Activated CD8-positive, alpha-beta memory T cell treated with anti-CD3 and anti-CD28 coated beads for 1 hour (primary cell): ENCODE data around the gene ZMAT5.

Experiments
- DNase-seq, 2 donors: peaks; one replicate each; pipeline ENCODE4 v3.0.0-alpha.2; 2020; ENCODE audit warnings: low read depth in 1 of 2; ENCODE audit errors: extremely low read depth in 1 of 2

The ZMAT5 gene

GRCh38 chr22:29732883-29733282 is 33.9 kb downstream of the ZMAT5 start:
- no peak for DNase-seq

DNA sequence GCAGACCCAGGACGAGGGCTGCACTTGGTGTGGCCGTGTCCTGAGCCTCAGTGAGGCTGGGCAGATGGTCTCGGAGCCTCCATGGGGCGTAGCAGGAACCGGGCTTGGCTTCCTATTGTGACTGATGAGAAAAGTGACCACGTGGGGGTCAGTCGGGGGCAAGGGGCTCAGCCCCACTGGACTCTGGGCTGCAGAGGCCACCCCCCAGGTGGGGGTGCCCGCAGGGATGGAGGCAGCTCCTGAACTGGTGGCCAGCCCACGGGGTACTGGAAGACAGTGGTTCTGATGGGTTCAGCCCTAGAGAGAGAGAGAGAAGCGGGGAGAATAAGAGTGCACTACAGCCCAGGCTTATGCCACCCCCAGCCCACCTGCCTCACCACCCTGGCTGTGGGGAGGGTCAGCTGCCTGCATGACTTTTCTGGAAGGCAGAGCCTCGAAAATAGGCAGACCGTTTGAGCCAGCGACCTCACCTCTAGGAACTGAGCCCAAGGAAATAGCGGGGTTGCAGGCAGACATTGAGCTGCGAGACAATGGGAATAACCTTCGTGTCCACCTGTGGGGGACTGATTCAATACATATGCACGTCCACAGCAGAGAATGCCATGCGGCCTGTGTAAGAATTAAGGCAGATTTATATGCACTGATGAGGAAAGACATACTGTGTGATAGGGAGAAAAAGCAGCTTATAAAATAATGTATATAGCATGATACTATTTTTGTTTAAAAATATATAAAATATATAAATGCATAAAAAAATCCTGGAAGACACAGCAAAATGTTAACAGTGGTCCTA is 35.6 kb downstream of the ZMAT5 start:
- DNase-seq = no peak

- DNase-seq = no peak
Observed at GRCh38 chr22:29729161-29729560, 37.6 kb downstream of the ZMAT5 start.

- no peak for DNase-seq
Observed at GRCh38 chr22:29727131-29727523, 39.7 kb downstream of the ZMAT5 start.

GRCh38 chr22:29726512-29727130 is 40.2 kb downstream of the ZMAT5 start:
- no peak for DNase-seq

DNA sequence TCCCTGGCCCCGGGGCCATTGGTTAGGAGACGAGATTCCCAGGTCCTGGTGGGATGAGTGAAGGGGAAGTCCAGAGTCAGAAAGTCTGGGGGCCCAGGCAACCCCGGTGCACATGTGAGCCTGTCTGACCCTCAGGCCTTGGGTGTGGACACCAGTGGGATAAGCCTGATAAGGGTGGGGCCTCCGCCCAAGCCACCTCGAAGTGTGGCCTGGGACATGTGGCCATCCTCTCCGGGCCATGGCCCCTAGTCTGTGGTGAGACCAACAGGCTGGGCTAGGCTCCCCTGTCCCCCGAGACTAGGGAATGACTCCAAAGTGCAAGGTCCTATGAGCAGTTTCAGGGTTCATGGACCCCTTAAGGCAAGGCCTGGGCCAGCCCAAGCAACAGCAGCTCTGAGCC is 40.7 kb downstream of the ZMAT5 start:
- no peak for DNase-seq

DNA sequence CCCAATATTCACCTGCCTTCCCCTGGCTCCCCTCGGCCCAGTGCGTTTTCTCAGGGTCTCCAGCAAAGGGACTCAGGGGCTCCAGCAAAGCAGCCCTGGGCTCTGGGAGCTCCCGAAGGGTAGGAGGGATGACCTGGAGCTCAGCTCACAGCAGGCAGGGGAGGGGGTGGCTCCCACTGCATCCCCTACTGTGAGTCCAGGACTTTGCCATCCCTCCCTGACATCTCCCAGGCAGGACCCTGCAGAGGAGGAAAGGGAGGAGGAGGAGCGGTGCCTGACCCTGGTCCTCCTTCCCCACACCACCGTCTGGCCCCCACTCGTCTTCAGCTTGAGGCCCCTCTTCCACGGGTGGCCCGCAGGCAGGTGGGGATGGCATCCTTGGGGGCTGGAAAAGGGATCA is 42.0 kb downstream of the ZMAT5 start:
- no peak for DNase-seq

DNA sequence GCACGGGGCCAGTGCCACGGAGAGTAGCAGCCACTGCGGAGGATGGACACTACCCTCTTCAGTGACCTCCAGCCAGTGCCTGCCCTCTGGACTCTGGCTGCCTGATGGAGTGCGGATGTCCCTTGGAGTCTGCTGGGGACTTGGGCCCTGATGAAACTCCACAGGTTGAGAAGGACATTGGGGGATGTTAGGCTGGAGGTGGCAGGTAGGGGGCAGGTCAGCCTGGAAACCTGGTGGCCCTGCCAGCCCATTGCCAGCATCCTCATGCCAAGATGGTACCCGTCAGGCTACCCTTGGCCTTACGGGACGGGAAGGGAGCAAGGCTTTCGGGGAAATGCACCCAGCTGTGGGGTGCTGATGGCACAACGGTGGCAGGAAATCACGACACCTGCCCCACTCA is 43.0 kb downstream of the ZMAT5 start:
- DNase-seq = no peak

DNA sequence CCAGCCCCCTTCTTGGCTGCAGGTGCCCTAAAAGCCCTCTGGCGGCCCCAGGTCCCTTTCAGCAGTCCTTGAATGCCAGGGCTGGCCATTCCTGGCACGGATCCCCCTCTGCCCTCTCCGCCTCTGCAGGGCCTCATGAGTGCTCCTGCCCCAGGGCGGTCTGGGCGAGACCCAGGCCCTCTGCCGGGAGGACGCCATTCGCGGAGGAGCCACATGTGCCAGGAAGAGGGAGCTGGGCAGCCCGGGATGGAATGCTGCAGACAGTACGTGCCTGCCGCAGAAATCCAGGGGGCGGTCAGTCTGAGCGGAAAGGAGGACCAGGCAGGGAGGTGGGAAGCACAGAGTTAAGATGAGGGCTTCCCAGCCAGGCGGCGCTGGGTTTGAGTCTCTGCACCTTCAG is 44.2 kb downstream of the ZMAT5 start:
- DNase-seq = no peak

DNA sequence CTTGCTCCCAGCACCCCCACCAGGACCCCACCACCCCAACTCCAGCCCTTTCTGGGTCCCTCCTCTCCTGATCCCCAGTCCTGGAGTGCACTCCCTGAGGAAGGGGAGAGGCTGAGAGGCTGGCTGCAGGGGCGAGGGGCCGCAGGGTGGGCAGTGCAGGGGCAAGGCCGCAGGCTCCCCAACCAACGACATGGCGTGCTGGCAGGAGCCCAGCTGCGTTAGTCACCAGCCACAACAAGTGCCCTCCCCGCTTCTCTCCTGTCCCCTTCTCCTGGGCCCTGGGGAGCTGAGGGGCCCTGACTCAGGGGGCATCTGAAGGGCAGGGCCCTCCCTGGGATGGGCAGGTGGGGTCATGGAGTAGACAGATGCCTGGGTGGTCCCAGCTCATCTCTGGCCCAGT is 44.7 kb downstream of the ZMAT5 start:
- DNase-seq = no peak

DNA sequence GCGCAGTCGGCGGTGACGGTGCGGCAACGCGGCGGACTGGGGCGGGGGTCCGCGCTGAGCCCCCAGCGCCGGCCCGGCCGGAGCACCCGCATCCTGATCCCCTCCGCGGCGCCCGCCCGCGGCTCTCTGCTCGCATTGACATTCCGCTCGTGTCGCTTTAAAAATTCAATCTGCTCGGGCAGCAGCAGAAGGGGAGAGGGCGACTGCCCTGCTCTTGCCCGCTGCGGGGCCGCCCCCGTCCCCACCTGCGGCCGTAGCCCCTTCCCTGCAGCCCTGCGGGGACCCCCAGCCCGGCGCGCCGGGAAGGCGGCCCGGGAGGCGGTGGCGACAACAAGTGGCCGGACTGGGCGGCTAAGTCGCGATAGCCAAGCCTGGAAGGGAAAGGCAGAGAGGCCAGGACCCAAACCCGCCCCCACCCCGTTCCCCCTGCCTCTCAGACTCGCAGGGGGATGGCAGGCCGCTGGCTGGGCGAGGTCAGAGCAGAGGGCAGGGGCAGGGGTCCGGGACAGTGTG is 45.9 kb downstream of the ZMAT5 start:
- no peak for DNase-seq

- no peak for DNase-seq
Observed at GRCh38 chr22:29719899-29720645, 46.7 kb downstream of the ZMAT5 start, which contains the start of gene CABP7. Gene CABP7, plus strand, starts transcription at chr22:29720003. Its CDS starts 422 bp downstream, at chr22:29720425.

- no peak for DNase-seq
Observed at GRCh38 chr22:29718949-29719898, 47.6 kb downstream of the ZMAT5 start.

- DNase-seq = no peak
Observed at GRCh38 chr22:29717789-29718188, 49.0 kb downstream of the ZMAT5 start.

DNA sequence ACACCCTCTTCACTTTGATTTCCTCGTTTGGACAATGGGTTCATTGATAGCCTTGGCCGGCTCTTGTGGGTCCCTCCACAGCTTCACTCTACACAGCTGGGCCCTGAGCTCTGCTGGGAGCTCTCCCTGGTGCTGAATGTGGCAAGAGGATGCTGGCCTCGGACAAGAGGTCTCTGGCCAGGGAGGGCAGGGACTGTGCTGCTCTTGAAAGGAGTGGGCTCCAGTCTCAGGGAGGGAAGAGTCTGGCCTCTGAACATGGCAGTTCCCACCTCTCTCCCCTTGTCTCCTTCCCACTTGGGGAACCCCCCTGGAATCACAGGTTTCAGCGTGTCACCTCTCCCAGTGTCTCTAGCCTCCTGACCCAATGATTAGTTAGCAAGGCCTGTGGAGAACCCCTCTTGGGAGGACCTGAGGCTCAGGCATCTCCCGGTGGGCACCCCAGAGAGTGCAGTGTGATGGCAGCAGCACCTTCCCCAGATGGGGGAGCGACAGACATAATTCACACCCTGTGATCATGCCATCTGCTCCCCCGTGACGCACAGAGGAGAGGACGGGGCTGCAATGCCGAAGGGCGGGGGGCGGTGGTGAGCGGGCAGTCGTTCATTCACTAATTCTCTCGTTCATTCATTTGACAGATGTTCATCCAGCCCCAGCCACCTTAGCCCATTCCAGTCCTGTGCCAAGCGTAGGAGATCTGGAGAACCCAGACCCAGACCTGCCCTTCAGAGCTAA is 49.8 kb downstream of the ZMAT5 start:
- DNase-seq = no peak

GRCh38 chr22:29715705-29716104 is 51.1 kb downstream of the ZMAT5 start:
- no peak for DNase-seq

GRCh38 chr22:29715240-29715639 is 51.6 kb downstream of the ZMAT5 start:
- no peak for DNase-seq

DNA sequence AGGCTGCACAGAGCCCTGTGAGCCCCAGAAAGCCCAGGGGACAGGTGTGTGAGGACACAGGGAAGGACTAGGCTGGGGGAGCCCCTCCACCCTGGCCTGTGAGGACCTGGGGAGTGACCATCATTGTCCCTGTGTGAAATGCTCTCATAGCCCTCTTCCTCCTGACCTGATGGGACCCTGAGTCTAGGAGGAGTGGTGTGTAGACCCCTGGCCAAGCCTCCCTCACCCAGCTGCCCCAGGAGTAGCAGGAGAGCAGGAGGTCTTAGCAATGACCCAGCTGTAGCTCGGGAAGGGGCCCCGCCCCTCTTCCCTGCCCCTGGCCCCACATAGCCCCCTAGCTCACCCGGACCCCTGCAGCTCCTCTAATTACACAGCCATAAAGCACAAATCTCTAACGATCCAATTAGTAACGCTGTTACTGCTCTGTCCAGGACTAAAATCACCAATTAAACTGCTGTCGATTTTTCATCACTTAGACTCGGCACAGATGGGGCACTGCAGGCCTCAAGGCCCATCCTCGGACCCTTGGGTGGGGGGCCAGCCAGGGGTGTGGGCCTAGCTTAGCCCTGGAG is 53.6 kb downstream of the ZMAT5 start:
- DNase-seq = no peak

DNA sequence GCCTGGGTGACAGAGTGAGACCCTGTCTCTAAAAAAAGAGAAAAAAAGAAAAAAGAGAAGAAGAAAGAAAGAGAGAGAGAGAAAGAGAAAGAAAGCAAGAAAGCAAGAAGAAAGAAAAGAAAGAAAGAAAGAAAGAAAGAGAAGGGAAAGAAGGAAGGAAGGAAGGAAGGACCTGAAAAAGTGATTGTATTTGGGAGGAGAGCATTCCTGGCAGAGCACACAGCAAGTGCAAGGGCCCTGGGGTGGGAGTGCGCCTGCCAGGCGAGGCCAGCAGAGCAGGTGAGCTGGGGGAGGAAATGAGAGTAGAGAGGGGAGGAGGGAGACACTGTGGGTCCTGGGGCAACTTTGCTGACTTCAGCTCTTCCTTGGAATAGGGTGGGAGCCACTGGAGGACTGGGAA is 54.7 kb downstream of the ZMAT5 start:
- no peak for DNase-seq
